8988T (cell line): ENCODE results near the gene MEX3A.
"Not testable (repeated sequence)": the region's sequence is repeated elsewhere in the genome, so short reads cannot be mapped to it uniquely, and the experiment has no call there.

Source experiments
- DNase-seq: peaks from one replicate; pipeline ENCODE4 v3.0.0; 2011

Gene MEX3A

DNA sequence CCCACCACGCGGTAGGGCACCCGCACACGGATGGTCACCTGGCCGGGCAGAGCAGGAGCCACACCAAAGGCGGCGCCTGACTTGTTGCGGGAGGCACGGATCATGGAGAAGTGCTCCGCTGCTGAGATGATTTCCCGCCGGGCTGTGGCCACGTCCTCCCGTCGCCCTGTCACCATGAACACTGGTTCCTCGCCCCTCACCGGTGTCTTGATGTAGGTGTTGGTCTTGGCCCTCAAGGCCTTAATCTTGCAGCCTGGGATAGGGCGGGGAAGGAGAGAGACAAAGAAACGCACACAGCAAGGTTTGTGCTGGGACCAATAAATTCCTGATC lies 4.9 kb downstream of the MEX3A start:
- DNase-seq, result no peak

DNA sequence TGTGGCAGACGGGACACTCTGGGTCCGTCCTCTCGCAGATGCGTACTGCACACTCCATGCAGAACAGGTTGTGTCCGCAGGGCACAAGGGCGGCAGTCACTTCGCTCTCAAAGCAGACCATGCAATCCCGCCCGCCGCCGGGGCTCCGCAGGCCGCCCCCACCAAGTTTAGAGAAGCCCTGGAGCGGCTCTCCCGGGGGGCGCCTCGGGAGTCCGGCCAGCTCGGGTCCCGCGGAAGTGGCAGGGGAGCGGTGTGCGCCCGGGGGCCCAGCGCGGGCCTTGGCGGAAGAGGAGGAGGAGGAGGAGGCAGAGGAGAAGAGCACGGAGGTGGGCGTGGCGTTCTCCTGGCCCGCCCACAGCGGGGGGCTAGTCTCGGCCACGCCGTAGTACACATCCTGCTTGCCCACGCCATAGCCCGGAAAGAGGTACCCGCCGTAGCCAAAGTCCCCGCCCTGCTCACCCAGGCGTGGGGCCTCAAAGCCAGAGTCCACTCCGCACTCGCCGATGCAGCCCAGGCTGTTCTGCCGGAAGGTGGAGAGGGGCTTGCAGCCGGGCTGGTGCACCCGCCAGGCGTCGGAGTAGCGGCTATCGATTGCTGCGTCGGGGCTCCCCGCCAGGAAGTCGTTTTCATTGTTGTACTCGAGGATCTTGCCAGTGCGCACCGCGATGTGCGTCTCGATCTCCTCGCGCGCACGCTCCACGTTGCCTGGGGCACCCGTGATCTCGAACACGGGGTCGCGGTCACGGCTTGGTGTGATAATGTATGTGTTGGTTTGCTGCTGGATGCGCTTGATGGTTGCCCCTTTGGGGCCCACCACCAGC lies 5.4 kb downstream of the MEX3A start:
- no peak for DNase-seq

DNA sequence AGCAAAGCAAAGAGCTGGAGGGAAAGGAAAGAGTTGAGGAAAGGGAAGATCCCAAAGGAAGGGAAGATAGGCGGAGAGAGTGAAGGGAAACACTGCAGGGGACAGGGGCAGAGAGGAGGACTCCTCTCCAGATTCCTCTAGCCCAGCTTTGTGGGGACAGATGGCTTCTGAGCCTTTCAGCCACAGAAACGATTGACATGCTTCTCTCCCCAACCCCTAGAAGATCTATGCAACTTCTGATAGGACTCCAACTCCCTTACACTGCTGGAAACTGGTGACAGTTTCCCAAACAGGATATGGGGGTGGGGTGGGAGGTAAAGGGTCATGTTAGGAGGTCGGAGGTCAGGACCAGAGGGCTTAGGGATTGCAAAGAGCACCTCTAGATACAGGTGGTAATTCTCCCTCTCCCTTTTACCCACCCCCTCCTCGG lies 6.5 kb downstream of the MEX3A start:
- DNase-seq, result no peak

DNA sequence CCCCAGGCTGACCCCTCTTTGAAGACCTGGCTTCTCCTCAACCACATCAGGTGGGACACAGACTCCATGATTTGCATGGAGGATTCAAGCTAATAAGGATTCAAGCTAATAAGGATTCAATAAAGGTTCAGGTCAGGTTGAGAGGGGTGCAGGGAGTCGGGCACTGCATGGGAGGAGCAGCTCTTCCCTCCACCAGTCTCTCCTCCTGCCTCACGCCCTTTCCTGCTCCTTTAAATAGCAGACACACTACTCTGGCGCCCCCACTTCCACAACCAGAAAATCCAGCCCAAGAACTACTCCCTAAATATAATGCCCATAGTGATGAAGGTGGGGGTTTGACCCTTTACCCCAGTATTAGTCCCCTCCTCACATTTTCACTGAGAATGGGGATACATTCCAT lies 7.1 kb downstream of the MEX3A start:
- no peak for DNase-seq

DNA sequence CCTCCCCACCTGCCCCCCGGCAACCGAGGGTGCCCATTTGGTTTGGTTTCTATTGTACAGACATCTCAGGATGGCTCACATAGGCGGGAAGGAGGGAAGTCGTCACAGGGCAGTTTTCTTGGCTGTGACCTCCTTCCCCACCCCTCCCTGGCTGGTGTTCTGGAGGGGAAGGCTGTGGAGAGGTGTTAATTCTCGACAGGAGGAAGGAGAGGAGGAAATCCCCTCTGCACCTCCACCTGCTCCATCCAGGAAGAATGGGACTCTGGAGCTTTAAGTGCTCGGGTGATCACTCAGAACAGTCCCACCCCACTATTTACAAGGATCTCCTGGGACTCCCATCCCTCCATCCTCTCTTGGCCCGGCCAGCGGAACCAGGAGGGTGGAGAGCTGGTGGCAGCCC lies 7.6 kb downstream of the MEX3A start:
- no peak for DNase-seq

DNA sequence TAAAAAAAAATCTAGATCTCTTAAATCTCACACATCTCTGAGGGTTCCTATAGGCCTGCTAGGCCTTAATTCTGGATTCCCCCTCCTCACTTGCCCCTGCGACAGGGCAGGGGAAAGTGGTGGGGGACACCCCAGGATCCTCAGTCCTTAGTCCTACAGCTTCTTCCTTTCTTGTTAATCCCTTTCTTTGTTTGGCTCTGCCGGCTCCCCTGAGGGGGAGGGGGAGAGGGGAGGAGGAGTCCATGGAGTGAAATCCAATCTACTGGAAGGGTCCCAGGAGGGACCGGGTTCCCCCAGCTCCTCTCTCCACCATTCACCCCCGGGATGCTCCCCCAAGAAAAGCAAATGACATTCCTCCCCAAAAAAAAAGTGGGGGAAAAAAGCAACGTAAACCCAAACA lies 8.5 kb downstream of the MEX3A start:
- DNase-seq, result no peak

DNA sequence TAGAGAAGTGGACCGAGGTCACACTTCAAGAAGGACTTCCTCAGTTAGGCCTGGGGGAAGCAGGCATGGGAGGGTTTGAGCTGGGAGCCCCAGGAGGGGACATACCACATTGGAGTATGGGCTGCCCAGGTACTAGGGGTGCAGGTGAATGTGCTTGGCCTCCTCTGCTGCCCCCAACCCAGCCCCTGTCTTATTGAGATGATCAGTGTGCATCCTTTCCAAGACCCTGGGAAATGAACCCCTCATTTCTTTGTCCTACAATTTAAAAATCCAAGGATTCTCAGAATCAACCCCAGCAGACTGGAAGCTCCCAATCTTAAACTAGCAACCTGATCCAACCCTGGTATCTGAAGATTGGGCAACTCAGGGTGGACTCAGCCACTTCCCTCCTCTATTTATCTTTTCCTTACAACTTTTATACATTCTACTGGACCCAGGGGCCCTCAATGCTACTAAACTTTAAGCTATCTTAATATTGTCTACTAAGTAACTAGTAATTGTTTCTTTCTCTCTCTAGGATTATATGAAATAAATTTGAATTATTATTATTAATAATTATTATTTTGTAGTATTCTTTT lies 9.1 kb downstream of the MEX3A start:
- DNase-seq, result no peak

DNA sequence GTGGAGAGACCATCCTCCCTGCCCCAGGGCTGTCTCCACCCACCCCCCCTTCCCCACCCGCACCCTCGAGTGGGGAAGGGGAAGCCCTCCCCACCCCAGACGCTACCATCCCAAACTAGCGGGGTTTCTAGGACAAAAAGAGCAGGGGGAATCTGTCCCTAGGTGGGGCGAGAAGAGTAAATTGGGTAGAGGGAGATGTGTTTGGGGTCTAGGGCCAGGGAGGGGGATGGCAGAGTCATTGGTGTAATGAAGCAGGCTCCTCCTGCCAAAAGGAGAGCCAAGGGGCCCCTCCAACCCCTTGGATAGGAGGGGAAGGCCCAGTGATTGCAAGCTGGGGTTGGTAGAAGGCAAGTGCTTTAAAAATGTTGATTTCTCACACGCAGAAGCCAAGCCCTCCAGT lies 10.0 kb downstream of the MEX3A start:
- DNase-seq, result no peak

DNA sequence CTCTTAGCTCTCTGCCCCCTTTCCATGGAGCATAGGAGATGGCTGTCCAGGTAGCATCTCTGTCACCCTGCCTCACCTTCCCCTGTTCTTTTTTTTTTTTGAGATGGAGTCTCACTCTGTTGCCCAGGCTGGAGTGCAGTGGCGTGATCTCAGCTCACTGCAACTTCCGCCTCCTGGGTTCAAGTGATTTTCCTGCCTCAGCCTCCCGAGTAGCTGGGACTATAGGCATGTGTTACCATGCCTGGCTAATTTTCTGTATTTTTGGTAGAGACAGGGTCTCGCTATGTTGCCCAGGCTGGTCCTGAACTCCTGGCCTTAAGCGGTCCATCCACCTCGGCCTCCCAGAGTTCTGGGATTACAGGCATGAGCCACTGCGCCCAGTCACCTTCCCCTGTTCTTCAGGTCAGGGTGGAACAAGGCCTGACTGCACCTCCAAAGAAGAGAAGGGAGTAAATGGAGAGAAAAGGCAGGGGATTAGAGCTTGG lies 10.9 kb downstream of the MEX3A start:
- DNase-seq, result not testable (repeated sequence)

DNA sequence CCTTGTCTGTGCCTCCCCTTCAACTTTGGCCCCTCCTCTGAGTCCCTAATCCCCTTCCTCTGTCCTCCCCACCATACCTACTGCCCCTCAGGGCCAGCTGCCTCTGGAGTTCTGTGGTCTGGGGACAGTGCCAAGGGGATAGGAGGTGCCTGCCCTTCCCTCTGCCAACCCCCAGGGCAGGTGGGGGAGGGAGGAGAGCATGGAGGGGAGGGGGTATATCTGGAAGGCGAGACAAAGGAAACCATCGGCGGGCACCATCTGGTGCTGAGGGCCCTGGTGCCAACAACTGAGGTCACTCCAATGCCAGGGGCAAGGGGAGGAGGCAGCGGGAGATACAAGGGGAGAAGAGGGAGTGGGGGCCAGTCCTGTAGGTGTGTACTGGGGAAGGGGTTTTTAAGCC lies 11.7 kb downstream of the MEX3A start:
- DNase-seq, result no peak

DNA sequence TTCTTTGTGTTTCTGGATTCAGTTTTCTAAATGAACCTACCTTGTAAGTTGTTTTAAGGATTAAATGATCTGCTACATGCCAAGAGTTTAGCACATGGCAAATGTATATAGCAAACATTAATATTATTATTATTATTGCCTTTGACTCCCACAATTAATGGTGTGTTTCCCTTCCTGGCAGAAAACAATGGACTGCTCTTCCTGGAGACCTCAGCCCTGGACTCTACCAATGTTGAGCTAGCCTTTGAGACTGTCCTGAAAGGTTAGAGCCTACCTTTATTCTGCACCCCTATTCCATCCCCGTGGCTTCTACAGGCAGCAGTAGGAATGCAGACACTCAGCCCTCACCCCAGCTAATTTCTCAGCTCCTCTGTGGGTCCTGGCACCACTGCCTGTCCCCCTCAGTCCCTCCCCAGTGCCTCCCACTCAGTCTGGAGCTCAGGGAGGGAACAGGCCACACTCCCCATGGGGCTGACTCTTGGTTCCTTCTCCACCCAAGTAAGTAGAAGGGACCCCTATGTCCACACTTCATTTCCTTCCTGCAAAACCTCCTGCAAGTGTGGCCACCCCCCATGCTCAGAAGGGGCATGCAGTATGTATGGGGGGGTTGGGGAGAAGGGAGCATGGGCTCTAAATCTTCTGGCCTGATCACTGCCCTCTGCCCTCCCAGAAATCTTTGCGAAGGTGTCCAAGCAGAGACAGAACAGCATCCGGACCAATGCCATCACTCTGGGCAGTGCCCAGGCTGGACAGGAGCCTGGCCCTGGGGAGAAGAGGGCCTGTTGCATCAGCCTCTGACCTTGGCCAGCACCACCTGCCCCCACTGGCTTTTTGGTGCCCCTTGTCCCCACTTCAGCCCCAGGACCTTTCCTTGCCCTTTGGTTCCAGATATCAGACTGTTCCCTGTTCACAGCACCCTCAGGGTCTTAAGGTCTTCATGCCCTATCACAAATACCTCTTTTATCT lies 12.5 kb downstream of the MEX3A start:
- no peak for DNase-seq

DNA sequence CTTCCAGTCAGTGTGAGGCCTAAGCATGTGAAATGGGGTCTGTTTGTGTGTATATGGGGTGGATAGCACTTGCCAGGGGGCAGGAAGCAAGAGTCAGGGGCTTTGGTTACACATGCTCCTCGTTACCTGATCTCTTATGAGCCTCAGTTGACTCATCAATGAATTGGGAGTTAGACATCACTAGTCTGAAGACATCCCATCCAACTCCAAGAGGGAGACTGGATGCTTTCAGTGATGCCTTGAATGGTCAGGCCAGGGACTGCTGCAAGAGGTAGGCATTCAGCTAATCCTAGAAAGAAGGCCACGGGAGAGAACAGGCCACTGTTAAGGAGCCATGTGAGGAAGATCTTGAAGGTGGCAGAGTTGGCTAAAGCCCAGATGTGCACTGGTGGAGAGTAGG lies 15.0 kb downstream of the MEX3A start:
- no peak for DNase-seq

DNA sequence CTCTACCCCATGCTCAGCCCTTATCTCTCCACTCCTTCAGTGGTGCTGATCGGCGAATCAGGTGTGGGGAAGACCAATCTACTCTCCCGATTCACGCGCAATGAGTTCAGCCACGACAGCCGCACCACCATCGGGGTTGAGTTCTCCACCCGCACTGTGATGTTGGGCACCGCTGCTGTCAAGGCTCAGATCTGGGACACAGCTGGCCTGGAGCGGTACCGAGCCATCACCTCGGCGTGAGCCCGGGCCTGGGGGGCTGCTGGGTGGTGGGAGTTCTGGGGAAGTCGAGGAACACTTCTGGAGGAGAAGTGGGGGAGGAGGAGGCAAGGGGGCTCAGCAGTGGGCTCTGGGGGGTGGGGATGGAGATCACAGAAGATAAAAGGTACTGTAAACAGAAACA lies 16.4 kb downstream of the MEX3A start:
- no peak for DNase-seq

DNA sequence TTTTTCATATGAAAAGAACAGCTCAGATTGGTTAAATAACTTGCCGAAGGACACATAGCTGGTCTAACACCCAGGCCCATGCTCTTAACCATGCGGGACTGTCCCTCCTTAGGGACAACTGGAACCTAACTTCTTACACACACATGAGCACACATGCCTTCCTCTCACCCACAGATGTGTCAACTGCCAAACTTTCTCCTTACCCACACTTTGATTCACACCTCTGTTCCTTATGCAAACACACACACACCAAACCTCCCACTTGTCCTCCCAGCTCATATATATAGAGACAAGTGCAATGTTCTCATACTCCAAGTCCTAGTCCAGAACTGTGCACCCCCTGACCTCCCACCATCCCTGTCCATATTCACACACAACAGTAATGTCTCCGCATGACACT lies 17.1 kb downstream of the MEX3A start:
- DNase-seq, result no peak

DNA sequence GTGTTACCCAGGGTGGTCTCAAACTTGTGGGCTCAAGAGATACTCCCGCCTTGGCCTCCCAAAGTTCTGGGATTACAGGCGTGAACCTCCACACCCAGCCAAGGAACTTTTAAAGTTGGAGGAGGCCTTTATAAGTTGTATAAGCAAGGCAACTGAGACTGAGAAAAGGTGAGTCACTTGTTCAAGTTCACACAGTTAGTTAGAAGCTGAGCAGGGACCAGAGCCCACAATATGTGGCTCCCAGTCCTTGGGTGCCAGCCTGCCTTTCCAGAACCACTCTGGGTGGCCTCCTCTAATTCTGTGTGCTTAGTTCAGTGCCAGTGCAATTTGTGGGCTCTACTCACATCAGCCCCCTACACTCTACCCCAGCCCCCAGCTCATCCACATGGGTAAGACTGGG lies 17.6 kb downstream of the MEX3A start:
- DNase-seq, result no peak

DNA sequence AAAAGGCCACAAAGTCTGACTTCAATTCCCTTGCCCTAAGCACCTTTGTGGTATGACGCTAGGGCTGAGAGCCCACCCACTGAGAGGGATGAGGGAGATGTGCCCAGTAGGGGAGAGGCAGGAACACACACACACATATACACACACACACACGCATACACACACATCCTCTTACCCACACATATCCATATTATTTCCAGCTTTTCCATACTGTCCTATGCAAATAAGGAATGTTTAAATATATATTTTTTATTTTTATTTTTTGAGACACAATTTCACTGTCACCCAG lies 18.3 kb downstream of the MEX3A start:
- no peak for DNase-seq

DNA sequence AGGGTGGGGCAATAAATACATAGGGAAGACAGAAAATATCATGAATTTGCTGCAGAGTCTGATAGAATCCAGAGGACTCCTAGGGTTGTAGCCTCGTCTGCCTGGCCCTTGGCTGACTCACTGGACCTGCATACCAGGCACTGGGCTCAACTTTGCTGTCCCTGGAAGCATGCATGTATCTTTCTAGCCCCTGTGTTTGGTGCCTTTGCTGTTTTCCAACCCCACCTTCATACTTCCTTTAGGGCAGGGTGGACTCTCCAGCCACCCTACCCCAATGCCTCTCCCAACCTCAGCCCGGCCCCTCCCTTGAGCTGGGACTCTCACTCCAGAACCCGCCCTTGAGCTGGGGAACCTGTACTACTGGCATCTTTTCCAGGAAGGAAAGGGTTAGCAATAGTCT lies 20.1 kb downstream of the MEX3A start:
- DNase-seq, result no peak

DNA sequence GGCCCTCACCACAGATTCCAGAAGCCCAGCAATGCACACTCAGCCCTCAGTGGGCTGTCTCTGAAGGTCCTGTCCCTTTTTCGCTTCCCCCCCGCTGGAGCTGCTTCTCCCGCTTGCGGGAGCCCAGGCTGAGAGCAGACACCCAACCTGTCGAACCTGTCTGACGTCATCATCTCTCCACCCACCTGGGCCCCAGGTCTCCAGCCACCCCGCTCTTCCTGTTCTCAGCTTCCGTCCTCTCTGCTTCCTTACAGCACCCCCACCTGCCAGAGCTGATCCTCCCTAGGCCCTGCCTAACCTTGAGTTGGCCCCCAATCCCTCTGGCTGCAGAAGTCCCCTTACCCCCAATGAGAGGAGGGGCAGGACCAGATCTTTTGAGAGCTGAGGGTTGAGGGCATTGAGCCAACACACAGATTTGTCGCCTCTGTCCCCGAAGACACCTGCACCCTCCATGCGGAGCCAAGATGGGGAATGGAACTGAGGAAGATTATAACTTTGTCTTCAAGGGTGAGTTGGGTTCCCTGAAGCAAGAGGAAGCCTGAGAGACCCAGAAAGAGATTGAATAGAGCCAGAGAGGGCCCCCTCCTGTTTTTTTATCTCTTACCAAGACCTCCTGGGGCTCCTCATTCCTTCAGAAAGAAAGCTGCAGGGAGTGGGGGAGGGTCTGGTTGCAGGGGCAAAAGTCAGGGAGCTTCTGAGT lies 21.2 kb downstream of the MEX3A start, which contains the start of gene RAB25:
RAB25 (plus strand) TSS at position 224 of the 700 bp plus-strand sequence; CDS start at position 465, 241 bp downstream.
- DNase-seq, result no peak

DNA sequence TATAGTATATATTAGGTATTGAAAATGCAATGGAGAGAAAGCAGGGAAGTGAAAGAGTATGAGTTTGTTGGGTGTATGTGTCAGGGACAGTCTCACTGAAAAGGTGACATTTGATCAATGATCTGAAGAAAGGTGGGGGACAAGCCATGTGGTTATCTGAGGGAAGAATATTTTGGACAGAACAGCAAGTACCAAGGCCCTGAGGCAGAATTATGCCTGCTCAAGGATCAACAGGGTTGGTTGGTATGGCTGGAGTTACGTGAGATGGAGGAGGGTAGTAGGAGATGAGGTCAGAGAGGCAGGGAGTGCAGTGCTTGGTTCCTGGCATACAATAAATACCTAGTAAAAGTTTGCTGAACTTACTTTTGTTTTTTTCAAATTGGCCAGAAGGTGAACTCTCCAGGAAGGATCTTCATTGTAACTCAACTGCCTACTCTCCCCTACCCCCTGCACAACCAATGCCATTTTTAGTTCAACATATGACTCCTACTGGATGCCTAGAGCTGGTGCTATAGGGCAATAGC lies 25.9 kb downstream of the MEX3A start:
- no peak for DNase-seq

DNA sequence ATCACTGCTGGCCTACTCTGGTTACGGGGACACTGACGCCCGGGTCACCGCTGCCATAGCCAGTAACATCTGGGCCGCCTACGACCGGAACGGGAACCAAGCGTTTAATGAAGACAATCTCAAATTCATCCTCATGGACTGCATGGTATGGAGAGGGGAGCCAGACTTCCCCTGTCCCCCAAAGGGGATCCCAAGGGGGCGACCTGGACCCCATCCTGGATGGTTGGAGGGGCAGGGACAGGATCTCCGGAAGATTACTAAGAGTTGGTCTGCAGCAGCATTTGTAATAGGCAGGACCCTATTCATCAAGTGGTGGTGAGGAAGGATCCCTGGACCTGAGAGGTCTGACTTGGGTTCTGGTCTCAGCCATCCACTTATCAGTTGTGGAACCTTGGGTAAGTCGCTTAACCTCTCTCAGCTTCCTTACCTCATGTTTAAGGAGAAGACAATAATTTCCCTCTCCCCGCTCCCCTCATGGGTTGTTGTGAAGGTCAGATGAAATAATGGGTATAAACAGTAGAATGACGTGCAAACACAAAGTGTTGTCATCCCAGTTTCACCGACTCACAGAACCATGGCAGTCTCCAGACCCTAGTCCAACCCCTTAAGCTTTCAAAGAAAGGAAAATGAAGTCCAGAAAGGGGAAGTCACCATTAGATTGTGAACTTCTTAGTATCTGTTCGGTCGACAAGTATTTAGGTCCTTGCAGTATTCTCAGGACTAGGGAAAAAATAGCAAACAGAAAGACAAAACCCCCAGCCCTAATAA lies 26.8 kb downstream of the MEX3A start:
- DNase-seq, result no peak

DNA sequence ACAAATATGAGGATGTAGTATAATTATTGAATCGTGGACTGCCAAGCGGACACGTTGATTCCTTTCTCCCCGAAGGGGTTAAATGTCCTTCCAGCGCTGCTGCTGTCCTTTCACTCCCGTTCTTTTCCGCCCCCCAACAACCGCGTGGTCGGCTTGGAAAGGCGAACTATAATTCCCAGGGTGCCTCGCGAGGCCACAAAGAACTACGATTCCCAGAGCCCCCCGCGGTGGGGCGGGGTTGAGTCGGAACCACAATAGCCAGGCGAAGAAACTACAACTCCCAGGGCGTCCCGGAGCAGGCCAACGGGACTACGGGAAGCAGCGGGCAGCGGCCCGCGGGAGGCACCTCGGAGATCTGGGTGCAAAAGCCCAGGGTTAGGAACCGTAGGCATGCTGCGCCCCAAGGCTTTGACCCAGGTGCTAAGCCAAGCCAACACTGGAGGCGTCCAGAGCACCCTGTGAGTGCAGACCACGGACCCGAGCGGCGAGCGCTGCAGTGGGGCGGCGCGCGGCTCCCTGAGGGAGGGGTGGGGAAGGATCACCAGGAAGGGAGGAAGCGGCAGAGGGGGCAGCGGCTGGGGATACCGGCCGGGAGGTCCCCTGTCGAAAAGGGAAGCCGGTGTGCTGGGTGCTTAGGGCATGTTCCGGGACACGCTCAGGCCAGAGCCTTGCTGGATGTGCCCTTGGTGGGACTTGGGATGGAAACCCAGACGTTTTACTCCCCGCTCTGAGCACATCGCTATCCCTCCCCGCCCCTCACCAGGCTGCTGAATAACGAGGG lies 27.6 kb downstream of the MEX3A start, which contains the start of gene LAMTOR2:
LAMTOR2 (plus strand) TSS at position 283 of the 781 bp plus-strand sequence; CDS start at position 391, 108 bp downstream.
- peak; percentile 95 for DNase-seq
